ENCODE results near the gene TCOF1. TPM values are rescaled to one million over a fixed set of nuclear protein-coding genes. Genes with fewer than 3 reads are reported as not detected.

Gene TCOF1
- total RNA-seq, 2 experiments from 2014 or later: 61.3 to 108 TPM

DNA sequence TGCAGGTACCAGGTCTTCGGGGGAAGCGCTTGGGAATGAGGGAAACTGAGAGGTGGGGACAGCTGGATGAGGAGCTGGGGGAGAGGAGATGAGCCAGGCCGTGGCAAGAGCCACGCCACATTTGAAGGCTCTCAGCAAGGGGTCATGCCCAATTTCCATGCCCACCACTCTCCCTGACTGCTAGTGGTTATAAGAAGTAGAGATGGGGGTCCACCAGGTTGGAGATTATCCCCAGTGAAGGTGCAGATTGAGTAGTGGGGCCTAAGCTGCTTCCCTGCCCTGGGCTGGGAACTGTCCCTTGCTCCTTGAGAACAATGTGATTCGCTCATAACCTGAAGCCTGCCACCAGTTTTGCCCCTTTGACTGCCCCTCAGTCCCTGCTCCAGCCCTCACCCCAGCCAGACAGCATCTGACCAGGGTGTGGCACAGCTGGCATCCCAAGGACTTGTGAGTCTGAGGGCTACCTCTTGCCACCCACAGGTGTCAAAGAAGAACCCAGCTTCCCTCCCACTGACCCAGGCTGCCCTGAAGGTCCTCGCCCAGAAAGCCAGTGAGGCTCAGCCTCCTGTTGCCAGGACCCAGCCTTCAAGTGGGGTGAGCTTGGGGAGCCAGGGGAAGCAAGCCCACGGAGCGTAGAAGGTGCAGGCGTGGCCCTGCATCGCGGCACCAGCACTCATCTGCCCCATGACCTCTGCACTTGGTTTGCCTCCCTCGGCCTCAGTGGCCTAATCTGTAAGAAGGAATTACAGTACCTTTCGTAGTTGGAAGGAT, 33.8 kb downstream of the TCOF1 start:
- Histone ChIP-seq H3K4me1 (ENCODE audit: insufficient read depth, low read length, poor library complexity, severe bottlenecking) (no peaks in the 10 kb centered on the region), H4K20me1 (ENCODE audit: insufficient read depth, low read length) (no peaks in the 10 kb centered on the region), H3K79me2 (ENCODE audit: insufficient read depth, low read depth, low read length) (no peaks in the 10 kb centered on the region), H3K4me3 (ENCODE audit: low read depth, low read length, poor library complexity, severe bottlenecking) (no peak overlapping the region), H2AFZ (ENCODE audit: low read length) (no peak overlapping the region), H3K9me2 (ENCODE audit: insufficient read depth, low read length) (no peaks in the 10 kb centered on the region), H3K4me2 (ENCODE audit: low read length) (no peak overlapping the region), H3K27ac (ENCODE audit: low read depth, low read length, poor library complexity, severe bottlenecking) (no peak overlapping the region), H3K9me3 (ENCODE audit: low read length) (no peaks in the 10 kb centered on the region), H3K36me3 (ENCODE audit: insufficient read depth, low read length) (peaks cover 98% of the 10 kb centered on the region)
- POLR2A ChIA-PET: no interaction called here
- intact Hi-C loops (cut with micrococcal nuclease; ENCODE audit: unreplicated experiment): no loop called here
- TF ChIP-seq EZH2phosphoT487 (IDR thresholded peaks at IDR 0.05; ENCODE audit: borderline replicate concordance, low read depth, low read length): no peak
- TF ChIP-seq, protein P1, sequence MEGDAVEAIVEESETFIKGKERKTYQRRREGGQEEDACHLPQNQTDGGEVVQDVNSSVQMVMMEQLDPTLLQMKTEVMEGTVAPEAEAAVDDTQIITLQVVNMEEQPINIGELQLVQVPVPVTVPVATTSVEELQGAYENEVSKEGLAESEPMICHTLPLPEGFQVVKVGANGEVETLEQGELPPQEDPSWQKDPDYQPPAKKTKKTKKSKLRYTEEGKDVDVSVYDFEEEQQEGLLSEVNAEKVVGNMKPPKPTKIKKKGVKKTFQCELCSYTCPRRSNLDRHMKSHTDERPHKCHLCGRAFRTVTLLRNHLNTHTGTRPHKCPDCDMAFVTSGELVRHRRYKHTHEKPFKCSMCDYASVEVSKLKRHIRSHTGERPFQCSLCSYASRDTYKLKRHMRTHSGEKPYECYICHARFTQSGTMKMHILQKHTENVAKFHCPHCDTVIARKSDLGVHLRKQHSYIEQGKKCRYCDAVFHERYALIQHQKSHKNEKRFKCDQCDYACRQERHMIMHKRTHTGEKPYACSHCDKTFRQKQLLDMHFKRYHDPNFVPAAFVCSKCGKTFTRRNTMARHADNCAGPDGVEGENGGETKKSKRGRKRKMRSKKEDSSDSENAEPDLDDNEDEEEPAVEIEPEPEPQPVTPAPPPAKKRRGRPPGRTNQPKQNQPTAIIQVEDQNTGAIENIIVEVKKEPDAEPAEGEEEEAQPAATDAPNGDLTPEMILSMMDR (conservative IDR thresholded peaks at IDR 0.05; ENCODE audit: low read length): no peak
- DNase-seq (ENCODE audit: low spot score): no peak
- BruUV-seq (replicated peaks): no TSS peak
- CTCF ChIA-PET (ENCODE audit: unreplicated experiment): no interaction called here

DNA sequence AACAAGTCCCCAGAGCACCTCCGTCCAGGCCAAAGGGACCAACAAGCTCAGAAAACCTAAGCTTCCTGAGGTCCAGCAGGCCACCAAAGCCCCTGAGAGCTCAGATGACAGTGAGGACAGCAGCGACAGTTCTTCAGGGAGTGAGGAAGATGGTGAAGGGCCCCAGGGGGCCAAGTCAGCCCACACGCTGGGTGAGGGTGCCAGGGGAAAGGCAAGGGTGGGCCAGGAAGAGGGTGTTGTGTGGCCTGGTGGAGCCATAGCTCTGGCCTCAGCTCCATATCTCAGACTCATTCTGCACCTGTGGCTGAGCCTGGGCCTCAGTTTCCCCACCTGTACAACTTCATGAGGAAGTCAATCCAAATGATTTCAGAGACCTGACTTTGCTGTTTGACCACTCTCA, 34.5 kb downstream of the TCOF1 start:
- Histone ChIP-seq H3K36me3 (ENCODE audit: insufficient read depth, low read length) (peaks cover 98% of the 10 kb centered on the region), H3K4me2 (ENCODE audit: low read length) (no peak overlapping the region), H3K4me1 (ENCODE audit: insufficient read depth, low read length, poor library complexity, severe bottlenecking) (no peaks in the 10 kb centered on the region), H4K20me1 (ENCODE audit: insufficient read depth, low read length) (no peaks in the 10 kb centered on the region), H2AFZ (ENCODE audit: low read length) (no peak overlapping the region), H3K79me2 (ENCODE audit: insufficient read depth, low read depth, low read length) (no peaks in the 10 kb centered on the region), H3K9me2 (ENCODE audit: insufficient read depth, low read length) (no peaks in the 10 kb centered on the region), H3K4me3 (ENCODE audit: low read depth, low read length, poor library complexity, severe bottlenecking) (no peak overlapping the region), H3K9me3 (ENCODE audit: low read length) (no peaks in the 10 kb centered on the region), H3K27ac (ENCODE audit: low read depth, low read length, poor library complexity, severe bottlenecking) (no peak overlapping the region)
- no peak for TF ChIP-seq EZH2phosphoT487 (IDR thresholded peaks at IDR 0.05; ENCODE audit: borderline replicate concordance, low read depth, low read length)
- TF ChIP-seq, protein P1 (conservative IDR thresholded peaks at IDR 0.05; ENCODE audit: low read length): no peak
- CTCF ChIA-PET (ENCODE audit: unreplicated experiment): no interaction called here
- intact Hi-C loops (cut with micrococcal nuclease; ENCODE audit: unreplicated experiment): no loop called here
- BruUV-seq (replicated peaks): no TSS peak
- POLR2A ChIA-PET: no interaction called here
- DNase-seq (ENCODE audit: low spot score): no peak

DNA sequence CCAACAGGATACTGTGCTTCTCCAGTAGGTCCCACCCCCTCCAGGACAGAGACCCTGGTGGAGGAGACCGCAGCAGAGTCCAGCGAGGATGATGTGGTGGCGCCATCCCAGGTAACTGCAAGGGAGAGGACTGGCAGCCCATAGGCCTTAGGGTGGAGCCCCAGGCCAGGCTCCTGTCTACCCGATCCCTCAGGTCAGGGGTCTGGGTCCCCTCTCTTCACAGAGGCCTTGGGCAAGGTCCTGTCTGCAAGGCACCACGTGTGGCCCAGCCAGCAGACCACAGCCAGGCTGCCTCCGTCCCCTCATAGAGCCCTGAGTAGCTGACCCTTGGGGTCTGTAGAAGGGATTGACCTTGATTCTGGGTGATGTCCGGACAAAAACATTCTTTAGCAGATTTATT, 35.2 kb downstream of the TCOF1 start:
- Histone ChIP-seq H3K9me2 (ENCODE audit: insufficient read depth, low read length) (no peaks in the 10 kb centered on the region), H2AFZ (ENCODE audit: low read length) (no peak overlapping the region), H3K79me2 (ENCODE audit: insufficient read depth, low read depth, low read length) (no peaks in the 10 kb centered on the region), H3K4me2 (ENCODE audit: low read length) (no peak overlapping the region), H3K4me1 (ENCODE audit: insufficient read depth, low read length, poor library complexity, severe bottlenecking) (no peaks in the 10 kb centered on the region), H3K9me3 (ENCODE audit: low read length) (no peaks in the 10 kb centered on the region), H3K4me3 (ENCODE audit: low read depth, low read length, poor library complexity, severe bottlenecking) (no peak overlapping the region), H3K36me3 (ENCODE audit: insufficient read depth, low read length) (peaks cover 98% of the 10 kb centered on the region), H3K27ac (ENCODE audit: low read depth, low read length, poor library complexity, severe bottlenecking) (no peak overlapping the region), H4K20me1 (ENCODE audit: insufficient read depth, low read length) (no peaks in the 10 kb centered on the region)
- no peak for DNase-seq (ENCODE audit: low spot score)
- BruUV-seq (replicated peaks): no TSS peak
- no peak for TF ChIP-seq EZH2phosphoT487 (IDR thresholded peaks at IDR 0.05; ENCODE audit: borderline replicate concordance, low read depth, low read length)
- TF ChIP-seq, protein P1 (conservative IDR thresholded peaks at IDR 0.05; ENCODE audit: low read length): no peak
- POLR2A ChIA-PET: no interaction called here
- intact Hi-C loops (cut with micrococcal nuclease; ENCODE audit: unreplicated experiment): no loop called here
- CTCF ChIA-PET (ENCODE audit: unreplicated experiment): no interaction called here
